Ishikawa (cell line): Measurements from ENCODE around the gene EMC9.

Experiments used
- CEBPB ChIP-seq: IDR thresholded peaks from 2 replicates; pipeline ENCODE4 v1.6.1; 2012
- CREB1 ChIP-seq: IDR thresholded peaks from 2 replicates; pipeline ENCODE4 v1.6.1; 2012; ENCODE audit warnings: low read depth
- EGR1 ChIP-seq: IDR thresholded peaks from 2 replicates; pipeline ENCODE4 v1.6.1; 2012
- EP300 ChIP-seq: IDR thresholded peaks from 2 replicates; pipeline ENCODE4 v1.6.1; 2012; ENCODE audit warnings: borderline replicate concordance
- FOXM1 ChIP-seq: IDR thresholded peaks from 2 replicates; pipeline ENCODE4 v1.6.1; 2012; ENCODE audit warnings: low read depth, borderline replicate concordance
- NFIC ChIP-seq: IDR thresholded peaks from 2 replicates; pipeline ENCODE4 v1.6.1; 2012
- RAD21 ChIP-seq: IDR thresholded peaks from 2 replicates; pipeline ENCODE4 v1.6.1; 2012; ENCODE audit warnings: low read depth
- TAF1 ChIP-seq: IDR thresholded peaks from 2 replicates; pipeline ENCODE4 v1.6.1; 2012; ENCODE audit warnings: low read depth, mild to moderate bottlenecking
- TCF12 ChIP-seq: IDR thresholded peaks from 2 replicates; pipeline ENCODE4 v1.6.1; 2012; ENCODE audit warnings: low read depth
- TEAD4 ChIP-seq: IDR thresholded peaks from 2 replicates; pipeline ENCODE4 v1.6.1; 2012
- YY1 ChIP-seq: IDR thresholded peaks from 2 replicates; pipeline ENCODE4 v1.6.1; 2012; ENCODE audit warnings: low read depth
- ZBTB7A ChIP-seq: IDR thresholded peaks from 2 replicates; pipeline ENCODE4 v1.6.1; 2012; ENCODE audit warnings: low read depth
- TF ChIP-seq, protein P1 (sequence below): IDR thresholded peaks from 2 replicates; pipeline ENCODE4 v1.6.1; 2012
- TF ChIP-seq, protein P2 (sequence below): IDR thresholded peaks from 2 replicates; pipeline ENCODE4 v1.6.1; 2012; ENCODE audit warnings: low read depth, mild to moderate bottlenecking
- TF ChIP-seq, protein P3 (sequence below): IDR thresholded peaks from 2 replicates; pipeline ENCODE4 v1.6.1; 2012

Gene EMC9

DNA sequence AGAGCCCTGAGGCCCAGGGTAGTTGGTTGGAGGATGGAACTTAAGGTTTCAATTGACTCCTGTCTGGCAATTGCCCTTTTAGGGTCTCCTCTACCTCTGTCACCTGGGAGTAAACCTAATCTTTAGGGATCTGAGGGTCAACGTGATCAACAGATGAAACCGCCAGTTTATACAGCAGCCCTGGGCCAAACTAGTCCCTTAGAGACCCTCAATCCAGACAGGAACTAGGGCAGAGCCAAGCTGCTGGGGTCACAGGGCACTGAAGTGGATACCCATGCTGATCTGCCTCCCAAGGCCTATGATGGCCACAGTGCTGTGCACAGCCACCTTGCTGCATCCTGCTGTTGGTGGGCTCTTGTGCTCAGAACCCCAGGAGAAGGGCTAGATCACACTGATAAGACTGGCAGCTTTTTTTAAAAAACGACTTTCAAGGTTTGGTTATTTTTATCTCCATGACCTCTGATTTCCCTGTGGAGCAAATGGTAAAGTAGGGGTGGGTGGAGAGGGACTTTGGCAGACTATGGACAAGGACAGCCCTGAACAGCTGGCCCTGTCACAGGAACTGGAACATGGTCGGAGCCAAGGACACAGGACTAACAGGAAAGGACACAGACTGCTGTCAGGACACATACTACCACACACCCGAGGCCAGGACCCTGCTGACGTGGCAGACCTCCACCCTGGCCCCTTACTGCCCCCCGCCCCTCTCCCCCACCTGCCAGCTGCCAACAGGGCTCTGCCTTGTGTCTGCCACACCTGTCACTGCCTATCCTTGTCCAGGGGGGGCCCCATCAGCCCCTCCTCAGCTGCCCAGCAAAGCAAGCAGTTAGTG is 10.5 kb downstream of the EMC9 start:
- TF ChIP-seq, protein P1, sequence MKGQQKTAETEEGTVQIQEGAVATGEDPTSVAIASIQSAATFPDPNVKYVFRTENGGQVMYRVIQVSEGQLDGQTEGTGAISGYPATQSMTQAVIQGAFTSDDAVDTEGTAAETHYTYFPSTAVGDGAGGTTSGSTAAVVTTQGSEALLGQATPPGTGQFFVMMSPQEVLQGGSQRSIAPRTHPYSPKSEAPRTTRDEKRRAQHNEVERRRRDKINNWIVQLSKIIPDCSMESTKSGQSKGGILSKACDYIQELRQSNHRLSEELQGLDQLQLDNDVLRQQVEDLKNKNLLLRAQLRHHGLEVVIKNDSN: no peak
- TF ChIP-seq YY1 (no peak), ZBTB7A (no peak), TEAD4 (no peak), CEBPB (no peak), TCF12 (no peak), RAD21 (no peak), FOXM1 (no peak), CREB1 (no peak), EGR1 (no peak), TAF1 (no peak), EP300 (no peak), NFIC (no peak)
- TF ChIP-seq, protein P2, sequence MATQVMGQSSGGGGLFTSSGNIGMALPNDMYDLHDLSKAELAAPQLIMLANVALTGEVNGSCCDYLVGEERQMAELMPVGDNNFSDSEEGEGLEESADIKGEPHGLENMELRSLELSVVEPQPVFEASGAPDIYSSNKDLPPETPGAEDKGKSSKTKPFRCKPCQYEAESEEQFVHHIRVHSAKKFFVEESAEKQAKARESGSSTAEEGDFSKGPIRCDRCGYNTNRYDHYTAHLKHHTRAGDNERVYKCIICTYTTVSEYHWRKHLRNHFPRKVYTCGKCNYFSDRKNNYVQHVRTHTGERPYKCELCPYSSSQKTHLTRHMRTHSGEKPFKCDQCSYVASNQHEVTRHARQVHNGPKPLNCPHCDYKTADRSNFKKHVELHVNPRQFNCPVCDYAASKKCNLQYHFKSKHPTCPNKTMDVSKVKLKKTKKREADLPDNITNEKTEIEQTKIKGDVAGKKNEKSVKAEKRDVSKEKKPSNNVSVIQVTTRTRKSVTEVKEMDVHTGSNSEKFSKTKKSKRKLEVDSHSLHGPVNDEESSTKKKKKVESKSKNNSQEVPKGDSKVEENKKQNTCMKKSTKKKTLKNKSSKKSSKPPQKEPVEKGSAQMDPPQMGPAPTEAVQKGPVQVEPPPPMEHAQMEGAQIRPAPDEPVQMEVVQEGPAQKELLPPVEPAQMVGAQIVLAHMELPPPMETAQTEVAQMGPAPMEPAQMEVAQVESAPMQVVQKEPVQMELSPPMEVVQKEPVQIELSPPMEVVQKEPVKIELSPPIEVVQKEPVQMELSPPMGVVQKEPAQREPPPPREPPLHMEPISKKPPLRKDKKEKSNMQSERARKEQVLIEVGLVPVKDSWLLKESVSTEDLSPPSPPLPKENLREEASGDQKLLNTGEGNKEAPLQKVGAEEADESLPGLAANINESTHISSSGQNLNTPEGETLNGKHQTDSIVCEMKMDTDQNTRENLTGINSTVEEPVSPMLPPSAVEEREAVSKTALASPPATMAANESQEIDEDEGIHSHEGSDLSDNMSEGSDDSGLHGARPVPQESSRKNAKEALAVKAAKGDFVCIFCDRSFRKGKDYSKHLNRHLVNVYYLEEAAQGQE: no peak
- TF ChIP-seq, protein P3, sequence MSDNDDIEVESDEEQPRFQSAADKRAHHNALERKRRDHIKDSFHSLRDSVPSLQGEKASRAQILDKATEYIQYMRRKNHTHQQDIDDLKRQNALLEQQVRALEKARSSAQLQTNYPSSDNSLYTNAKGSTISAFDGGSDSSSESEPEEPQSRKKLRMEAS: no peak

DNA sequence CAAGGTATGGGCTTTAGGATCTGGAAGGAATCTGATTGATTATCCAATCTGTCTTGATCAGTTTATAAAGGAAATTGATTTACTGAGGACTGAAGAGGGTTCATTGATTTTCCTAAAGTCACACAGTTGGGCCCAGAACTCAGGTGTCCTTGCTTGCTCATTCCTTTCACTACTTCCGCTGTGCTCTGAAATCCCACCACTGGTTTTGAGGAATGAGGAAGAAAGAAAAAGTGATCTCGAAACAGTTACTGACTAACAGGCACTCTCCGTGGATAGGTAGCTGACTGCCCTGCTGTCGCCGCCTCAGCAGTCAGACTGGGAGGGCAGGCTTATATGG is 11.0 kb downstream of the EMC9 start, which contains the start of gene FITM1:
TSS of gene FITM1 (plus strand) at position 280 of the 337 bp plus-strand sequence. CDS start 905 bp downstream, outside the sequence.
- TF ChIP-seq, protein P2: no peak
- TF ChIP-seq NFIC: no peak
- TF ChIP-seq CREB1: no peak
- TF ChIP-seq TEAD4: no peak
- no peak for TF ChIP-seq TAF1
- TF ChIP-seq TCF12: no peak
- no peak for TF ChIP-seq EGR1
- no peak for TF ChIP-seq RAD21
- TF ChIP-seq FOXM1: no peak
- no peak for TF ChIP-seq EP300
- no peak for TF ChIP-seq CEBPB
- no peak for TF ChIP-seq YY1
- TF ChIP-seq ZBTB7A: no peak
- TF ChIP-seq, protein P3: no peak
- TF ChIP-seq, protein P1: no peak

DNA sequence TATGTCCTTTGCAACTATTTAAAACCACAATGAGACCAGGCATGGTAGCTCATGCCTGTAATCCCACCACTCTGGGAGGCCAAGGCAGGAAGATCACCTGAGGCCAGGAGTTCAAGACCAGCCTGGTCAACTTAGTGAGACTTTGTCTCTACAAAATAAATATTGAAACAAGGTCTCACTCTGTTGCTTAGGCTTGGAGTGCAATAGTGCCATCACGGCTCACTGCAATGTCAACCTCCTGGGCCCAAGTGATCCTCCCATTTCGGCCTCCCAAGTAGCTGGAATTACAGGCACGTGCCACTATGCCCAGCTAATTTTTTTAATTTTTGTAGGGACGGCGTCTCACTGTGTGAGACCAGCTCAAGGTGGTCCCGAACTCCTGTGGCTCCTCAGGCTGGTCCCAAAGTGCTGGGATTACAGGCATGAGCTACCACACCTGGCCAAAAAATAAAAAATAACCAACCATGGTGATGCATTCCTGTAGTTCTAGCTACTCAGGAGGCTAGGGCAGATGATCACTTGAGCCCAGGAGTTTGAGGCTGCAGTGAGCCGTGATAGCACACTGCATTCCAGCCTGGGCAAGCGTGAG is 11.9 kb downstream of the EMC9 start:
- TF ChIP-seq NFIC: no peak
- TF ChIP-seq, protein P1: no peak
- no peak for TF ChIP-seq RAD21
- TF ChIP-seq EP300: no peak
- no peak for TF ChIP-seq TEAD4
- no peak for TF ChIP-seq TCF12
- TF ChIP-seq FOXM1: no peak
- TF ChIP-seq ZBTB7A: no peak
- TF ChIP-seq, protein P3: no peak
- TF ChIP-seq YY1: no peak
- TF ChIP-seq, protein P2: no peak
- no peak for TF ChIP-seq CEBPB
- TF ChIP-seq EGR1: no peak
- no peak for TF ChIP-seq CREB1
- TF ChIP-seq TAF1: no peak
